ENCODE measurements around the gene MAPK13.
"Not testable (repeated sequence)": the region's sequence is repeated elsewhere in the genome, so short reads cannot be mapped to it uniquely, and the experiment has no call there.

Gene MAPK13

DNA sequence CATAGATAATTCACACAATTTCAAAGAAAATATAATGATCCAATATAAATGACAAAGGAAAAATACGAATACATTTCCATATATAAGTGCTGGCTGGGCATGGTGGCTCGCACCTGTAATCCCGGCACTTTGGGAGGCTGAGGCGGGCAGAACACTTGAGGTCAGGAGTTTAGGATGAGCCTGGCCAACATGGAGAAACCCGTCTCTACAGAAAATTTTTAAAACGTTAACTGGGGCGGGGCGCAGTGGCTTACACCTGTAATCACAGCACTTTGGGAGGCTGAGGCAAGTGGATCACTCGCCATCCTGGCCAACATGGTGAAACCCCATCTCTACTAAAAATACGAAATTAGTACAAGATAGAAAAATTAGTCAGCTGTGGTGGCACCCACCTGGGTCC is 14.9 kb upstream of the MAPK13 start:
- no peak for DNase-seq

DNA sequence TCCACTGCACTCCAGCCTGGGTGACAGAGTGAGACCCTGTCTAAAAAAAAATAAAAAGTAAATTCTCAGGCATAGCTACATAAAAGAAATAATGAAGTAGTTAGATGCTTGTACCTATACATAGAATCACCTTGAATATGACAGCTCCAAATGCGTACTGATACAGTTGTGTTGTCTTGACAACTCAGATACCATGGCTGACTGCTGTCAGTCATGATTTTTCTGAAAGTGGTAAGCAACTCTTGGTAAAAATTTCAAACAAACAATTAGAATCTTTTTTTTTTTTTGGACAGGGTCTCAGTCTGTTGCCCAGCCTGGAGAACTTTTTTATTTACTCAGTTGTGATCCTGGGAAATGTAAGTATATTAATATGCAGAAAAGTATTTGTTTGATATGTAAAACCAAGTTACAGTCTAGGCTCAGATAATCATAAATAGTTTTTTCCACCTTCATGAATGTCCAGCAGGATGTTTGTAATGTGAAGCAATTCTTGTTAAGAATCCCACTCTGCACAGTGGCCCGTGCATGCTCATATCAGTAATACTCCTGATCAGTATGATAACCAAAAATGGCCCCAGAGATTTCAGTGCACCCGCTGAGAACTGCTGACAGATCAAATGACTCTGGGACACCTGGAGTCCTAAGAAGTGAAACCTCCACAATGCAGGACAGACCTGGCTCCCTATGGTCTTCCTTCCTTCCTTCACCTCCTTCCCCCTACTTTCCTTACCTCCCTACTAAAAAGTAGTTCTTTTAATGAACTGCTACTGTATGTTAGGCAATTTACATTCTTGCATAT is 14.0 kb upstream of the MAPK13 start:
- no peak for DNase-seq

DNA sequence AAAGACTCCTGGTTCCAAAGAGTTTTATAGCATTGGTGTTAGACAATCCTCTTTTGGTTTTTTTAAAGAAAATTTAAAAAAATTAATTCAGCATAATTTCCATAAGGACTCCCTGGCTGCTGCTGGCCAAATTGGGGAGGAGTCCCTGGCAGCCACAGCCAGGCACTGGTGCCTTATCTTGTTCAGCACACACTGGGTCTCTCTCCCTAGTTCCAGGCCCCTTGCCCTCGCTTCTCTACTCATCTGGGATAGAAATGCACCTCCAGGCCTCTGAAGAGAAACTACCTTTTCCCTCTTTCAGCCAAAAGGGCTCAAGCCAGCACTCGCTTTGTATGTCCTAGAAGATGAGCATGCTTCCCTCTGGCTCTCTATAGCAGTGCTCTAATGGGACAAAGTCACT is 13.4 kb upstream of the MAPK13 start:
- DNase-seq: no peak

DNA sequence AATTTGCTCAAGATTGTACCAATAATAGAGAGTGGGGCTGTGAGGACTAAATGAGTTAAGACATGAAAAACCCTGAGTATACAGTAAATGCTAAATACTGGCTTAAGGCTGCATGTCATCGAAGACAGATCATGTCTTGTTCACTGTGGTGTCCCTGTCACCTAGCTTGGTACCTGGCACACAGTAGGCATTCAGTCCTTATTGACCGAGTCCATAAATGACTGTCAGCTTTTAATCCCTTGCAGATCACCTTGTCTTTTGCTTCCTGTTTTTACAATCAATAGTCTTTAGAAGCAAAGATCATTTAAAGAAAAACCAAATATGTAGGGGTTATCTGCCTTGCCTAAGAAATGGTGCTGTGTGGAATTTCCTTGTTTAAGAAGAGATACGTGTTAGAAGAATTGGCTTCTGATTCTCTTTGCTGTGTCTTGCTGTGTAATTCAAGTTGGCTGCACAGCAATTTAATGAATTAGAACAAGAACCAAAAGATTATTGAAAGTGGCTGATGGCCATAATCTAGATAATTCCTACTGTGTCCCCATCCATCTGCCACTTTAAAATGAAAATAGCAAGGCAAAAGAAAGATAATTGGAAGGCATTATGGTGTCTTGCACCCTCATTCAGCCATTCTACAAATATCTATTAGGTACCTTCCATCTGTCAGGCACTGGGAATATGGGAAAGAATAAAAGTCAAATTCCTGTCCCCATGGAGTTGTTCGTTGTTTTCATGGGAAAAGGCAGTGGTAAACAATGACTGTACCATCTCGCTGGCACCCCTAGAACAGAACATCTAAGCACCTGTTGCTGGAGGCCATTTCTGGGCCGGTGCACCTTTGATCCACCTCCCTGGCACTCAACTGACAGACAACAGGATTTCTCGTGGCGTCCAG is 12.4 kb upstream of the MAPK13 start:
- DNase-seq: no peak

DNA sequence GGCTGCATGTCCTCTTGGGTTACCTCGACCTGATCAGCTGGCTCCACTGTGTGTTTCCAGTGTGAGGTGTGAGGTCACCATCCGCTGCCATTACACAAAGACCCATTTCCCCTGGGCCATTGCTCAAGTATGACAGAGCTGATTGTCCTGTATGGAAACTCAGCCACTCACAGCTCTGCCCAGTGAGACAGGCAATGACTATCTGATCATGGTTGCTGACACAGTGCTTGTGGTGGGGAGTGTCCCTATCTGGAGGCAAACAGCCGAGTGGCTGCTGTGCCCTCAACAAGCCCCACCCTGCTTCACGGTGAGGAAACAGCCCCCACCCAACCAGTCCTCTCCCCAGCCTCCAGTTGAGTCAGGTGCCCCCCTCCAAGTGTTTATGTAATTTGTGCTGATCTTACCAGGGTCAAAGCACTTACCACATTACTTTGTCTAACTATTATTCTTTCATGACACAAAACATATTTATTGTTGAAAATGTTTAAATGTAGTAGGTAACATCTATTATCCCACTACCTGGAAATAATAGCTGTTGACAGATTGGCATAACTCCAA is 11.7 kb upstream of the MAPK13 start:
- DNase-seq: no peak

DNA sequence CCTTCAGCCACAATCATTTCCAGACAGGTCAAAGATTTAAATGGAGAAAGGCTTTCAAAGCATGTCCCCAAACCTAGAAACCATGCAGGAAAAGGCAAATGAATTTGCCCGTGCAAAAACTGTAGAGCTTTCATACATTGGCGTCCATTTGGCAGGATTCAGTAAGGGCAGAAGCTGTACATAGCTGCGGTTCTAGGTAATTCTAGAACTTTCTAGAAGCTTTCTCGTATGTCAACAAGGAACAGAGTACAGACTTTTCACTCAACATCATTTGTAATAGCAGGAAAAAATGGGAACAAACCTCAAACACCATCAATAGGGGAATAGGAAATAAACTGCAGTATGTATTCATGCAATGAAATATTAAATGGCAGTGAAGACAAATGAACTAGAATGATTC is 11.1 kb upstream of the MAPK13 start:
- DNase-seq: no peak

DNA sequence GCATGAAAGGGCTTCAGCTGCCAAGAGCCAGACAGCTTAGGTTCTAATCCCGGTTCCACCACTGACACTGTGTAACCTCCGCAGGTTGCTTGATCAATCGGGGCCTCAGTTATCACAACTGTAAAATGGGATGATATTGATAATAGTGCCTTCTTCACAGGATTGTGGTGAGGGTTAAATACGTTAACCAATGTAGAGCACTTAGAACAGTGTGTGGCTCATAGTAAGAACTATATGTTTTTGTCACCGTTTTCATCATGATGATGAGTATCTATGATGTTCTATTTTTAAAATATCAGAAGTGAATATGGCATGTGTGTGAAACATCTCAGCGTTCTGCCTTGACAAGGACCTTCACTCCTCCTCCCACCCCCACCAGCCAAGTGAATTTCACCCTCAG is 10.3 kb upstream of the MAPK13 start:
- DNase-seq: no peak

DNA sequence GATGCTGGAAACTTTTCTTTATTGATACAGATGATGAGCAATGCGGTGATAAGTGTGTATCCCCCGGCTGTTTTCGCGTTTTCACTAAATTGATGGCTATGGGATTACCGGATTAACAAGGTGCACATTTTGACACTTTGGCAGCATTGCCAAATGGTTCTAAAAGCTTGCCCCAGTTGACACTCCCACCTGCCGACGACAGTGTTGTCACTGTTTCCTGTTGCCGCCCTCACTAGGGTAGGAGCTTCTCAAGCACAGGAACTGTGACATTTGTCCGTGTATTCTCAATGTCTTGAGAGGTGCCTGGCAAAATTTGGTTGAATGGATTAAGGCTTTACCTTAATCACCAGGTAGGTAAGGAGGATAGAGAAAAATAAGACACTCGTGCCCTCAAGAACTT is 9.8 kb upstream of the MAPK13 start:
- DNase-seq: no peak

DNA sequence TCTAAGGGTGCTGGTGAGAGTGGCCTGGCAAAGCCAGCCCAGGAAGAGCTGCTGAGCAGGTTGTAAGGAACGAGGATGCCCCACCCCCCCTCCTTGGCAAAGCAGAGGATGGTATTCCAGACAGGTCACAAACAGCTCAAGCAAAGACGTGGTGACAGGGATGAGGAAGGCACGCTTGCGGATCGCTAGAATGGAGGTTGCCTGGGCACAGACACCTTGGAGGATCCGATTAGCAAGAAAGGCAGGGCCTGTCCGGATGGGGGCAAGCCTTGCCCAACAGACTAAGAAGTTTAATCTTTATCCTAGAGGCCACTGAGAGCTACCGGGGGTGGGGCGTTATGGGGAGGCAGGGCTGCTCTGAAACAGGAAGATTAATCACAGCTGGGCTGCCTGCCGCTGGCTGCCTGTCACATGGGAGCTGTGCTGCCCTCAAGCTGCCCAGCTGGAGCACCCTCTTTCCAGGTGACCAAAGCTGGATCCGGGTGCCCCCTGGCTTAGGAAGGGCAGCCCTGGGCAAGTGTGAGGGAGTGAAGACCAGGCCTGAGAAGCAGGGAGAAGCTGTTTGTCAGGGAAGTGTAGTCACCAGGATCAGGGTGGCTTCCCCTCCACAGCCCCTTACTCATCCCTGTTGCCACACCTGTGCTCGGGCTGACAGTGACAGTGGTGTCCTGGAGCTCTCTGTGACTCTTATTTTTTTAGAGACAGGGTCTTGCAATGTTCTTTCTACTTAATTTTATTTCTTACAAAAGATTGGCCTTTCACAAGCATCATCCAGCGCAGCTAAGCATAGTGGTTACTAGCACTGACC is 9.1 kb upstream of the MAPK13 start:
- no peak for DNase-seq

DNA sequence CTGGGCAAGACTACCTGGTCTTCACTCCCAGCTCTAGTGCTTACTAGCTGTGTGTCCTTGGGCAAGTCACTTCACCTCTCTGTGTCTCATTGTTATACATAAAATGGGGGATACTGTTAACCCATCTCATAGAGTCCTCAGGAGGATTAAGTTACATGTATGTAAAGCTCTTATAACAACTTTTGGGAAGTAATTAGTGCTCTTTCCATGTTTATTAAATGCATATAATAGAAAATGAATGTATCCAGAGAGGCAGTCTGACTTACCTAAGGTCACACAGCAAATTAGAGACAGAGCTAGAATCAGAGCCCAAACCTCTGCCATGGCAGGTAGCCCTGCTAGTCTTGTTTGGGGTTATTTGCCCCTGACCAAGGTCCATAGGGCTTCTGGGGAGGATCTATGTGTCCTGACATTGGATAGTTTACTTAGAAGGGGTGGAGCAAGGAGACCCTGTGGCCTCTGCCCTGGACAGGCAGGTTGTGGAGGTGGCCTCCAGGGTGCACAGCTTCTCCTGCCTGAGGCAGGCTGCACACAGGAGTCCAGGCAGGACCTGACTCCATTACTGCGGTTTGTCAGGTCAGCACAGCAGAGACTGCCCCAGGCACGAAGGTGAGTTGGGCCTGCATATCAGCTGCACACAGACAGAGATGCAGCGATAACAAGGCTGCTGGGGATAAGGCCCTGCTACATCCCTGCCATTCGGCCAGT is 8.4 kb upstream of the MAPK13 start:
- DNase-seq: no peak

DNA sequence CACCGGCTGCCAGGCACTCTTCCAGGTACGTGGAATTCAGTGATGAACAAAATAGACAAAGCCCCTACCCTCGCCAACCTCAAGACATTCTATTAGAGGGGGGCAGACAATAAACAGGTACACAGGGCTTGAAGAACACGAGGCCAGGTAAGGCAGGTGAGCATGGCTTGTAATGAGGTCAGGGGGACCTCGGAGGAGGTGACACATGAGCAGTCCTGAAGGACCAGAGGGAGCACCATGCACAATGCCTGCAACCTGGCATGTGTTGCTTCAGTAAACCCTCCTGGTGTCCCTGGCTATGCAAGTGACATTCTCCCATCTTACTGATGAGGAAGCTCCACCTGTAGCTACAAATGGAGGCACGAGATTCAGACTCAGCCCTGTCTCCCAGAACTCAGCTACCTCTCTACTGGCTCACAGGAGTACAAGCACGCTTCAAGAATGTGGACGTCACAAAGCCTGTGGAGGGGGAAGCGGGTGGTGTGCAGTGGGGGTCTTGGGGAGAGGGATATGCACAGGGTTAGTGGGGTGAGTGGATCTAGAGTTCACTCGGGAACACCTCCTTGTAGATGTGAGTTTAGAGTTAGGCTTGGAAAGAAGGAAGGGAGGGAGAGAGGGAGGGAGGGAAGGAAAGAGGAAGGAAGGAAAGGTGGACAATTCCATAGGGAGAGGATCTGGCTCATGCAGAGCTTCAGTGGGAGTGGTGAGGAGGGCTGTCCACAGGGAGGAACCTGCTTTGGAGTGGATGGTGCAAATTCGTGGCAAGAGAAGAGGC is 7.6 kb upstream of the MAPK13 start:
- no peak for DNase-seq

DNA sequence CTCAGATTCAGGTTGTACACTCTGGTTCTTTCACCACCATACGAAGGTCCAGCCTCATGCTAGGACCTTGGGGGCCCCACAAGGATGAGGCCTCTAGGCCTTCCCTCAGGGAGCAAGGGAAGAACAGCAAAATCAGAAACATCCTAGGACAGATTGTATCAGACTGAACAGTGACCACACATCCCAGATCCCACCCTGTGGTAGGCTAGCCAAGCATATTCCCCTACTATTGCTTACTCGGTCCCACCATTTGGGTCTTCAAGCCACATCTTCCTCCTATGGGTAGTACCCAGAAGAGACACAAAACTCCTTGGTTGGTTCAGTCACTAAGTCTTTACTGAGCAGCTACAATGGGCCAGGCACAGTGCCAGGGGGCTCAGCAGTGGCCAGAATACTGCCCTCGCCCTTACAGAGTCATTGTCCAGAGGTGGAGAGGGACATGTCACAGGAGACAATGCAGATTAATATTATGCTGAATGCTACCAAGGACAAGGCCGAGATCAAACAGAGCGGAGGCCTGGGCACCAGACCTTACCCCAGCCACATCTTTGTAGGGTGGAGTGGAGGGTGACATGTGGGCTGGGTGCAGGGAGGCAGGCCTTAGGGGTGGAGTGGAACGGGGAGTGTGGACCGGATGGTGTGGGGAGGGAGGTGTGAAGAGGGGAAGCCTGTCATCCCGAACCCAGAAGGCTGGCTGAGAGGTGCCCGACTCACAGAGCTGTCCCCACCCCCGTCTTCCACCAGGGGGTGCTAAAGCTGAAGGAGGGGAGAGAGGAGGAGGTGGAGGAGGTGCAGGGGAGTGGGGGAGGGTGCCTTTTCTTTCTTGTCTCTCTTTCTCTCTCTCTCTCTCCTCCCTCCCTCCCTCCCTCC is 6.8 kb upstream of the MAPK13 start:
- DNase-seq: no peak

DNA sequence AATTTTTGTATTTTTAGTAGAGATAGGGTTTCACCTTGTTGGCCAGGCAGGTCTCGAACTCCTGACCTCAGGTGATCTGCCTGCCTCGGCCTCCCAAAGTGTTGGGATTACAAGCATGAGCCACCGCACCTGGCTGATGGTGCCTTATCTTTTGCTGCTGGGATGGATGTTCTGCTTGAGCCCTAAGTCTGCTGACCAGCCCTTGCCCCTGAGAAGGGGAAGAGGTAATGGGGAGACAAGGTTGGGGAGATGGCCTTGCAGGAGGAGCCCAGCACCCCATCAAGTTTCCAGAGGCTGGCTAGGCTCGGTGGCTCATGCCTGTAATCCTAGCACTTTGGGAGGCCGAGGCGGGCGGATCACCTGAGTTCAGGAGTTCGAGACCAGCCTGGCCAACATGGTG is 6.0 kb upstream of the MAPK13 start:
- DNase-seq: not testable (repeated sequence)

DNA sequence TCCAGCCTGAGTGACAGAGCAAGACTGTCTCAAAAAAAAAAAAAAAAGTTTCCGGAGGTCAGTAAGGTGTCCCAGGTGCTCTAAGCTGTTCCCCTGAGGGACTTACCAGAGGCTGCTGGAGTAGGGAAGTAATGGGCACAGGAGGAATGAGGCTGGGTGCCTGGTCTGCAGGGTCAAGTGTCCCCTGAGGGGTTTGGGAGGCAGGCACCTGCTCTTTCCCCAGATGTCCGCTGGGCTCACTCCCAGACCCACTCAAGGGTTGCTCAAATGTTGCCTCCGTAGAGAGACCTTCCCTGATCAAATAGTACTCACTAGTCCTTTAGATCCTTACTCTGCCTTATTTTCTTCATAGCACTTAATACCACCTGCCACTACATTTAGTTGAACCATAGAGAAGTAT is 5.4 kb upstream of the MAPK13 start:
- DNase-seq: no peak

DNA sequence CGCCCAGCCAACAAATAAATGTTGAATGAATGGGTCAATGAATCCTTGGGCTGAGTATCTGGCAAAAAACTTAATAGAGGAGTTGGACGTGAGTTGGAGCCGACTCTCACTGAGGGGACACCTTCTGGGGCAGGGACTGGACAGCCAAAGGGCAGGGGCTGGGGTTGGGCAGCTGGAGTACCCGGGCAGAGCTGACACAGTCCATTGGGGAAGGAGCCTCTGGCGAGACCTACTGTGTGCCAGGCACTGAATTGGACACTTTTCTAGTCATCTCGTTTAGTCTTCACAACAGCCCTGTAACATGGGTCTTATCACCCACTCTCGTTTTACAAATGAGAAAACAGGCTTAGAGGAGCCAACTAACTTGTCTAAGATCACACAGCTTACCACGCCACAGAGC is 4.7 kb upstream of the MAPK13 start:
- DNase-seq: no peak

DNA sequence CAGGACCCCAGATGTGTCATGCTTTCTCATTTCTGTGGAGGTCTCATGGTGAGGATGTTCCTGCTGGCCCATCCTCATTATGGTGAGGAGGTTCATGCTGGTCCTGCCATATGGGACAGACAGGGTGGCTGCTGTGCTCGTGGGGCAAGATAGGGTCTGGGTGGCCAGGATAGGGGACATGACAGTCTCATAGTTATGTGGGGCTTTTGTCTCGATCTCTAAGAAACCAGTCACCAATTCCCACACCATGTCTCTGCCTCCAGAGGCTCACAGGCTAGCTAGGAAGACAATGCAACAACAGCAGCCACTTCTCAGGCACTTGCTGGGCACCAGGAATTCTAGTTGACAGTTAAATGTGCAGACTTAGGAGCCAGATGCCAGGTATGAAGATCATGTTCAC is 4.2 kb upstream of the MAPK13 start:
- DNase-seq: no peak

DNA sequence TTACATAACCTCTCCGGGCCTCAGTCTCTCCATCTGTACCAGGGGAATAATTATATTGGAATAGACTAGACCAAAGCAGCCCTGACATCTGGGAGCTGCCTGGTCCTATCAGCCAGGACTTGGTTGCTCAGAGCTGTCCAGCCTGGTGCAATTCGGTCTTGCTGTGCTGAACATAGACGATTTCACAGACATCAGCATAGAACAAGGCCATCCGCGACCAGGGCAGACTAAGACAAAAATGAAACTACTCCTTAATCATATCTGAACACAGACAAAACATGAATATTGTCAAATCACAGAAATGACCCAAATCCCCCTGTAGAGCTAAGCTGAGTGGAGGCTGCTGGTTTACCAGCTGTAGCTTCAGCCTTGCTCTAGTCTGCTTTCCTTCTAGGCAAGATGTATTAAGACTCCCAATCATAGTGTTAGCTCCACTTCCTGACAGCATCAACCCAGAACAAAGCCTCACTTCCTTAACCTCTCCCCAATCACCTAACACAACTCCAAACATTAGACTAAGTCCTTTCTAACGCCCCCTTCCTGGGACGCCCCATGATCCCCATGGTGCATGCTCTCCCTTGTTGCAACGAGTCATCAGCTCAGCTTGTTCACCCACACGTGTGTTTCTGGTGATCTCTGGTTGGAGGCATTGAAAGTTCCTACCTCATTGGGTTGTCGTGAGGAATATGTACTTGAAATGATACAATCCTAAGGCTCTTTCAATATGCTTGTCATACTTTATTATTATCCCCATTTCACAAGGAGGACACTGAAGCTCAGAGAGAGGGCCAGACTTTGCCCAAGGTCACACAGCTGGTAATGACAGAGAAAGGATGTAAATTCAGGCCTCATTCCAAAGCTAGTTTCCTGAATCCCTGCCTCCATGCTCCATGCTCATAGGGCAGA is 3.5 kb upstream of the MAPK13 start:
- DNase-seq: no peak

DNA sequence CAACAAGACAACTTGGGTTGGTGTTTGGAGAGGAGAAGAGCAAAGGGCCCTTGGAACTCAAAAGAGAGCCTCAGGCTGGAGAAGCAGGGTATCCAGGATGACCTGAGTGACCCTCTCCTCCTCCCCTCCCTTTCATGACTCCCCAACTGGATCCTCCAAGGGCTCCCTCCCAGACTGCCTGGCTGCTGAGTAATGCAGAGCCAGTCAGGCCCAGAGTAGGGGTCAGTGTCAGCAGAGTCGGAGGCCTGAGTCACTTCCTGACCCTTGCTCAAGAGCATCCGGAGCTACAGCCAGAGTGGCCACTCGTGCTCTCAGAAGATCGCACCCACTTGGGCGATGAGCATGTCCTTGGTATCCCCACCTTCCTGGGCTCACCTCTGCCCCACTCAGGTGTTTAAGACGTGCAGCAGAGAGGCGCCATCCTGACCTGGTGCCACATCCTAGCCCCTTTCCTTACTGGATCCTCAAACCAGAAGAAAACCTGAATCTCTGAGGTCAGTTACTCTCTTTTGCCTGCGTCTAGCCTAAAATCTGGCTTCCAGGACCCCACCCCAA is 2.8 kb upstream of the MAPK13 start:
- no peak for DNase-seq

DNA sequence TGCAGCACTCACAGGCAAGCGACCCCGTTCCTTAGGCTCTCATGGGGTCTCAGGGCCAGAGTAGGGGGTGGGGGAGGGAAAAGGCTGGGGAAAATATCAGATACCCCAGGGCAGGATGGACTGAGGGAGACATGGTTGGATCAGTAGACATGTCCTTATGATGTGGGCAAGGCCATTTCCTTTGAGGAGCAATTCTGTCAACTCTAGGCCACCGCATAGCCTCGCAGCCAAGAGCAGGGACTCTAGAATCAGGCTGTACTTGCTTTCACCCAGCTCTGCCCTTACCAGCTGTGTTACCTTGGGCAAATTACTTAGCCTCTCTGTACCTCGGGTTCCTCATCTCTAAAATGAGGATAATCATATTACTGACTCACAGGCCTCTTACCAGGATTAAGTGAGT is 2.2 kb upstream of the MAPK13 start:
- no peak for DNase-seq

Measured in NCI-H446 treated with DMSO at 0.1 percent for 48 hours (cell line).